Measurements from ENCODE around the gene LRRC40.

DNA sequence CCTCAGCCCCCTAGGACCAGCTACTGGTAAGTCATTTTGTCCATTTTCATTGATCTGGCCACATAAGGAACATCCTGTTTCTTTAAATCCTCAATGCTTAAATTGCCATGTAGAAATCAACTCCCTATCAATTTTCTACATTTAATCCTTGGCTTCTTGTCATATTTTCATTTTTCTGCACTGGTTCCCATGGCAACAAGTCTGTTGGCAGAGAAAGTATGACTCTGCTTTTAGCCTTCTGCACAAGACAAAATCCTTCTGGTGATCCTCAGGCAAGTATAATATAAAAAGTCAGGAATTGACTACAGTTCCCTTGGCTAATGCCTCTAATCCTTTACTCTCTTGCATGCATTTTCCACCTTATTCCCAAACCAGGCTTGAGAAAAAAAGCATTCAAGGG, 65.0 kb downstream of the LRRC40 start:
- TF ChIP-seq, protein P1, sequence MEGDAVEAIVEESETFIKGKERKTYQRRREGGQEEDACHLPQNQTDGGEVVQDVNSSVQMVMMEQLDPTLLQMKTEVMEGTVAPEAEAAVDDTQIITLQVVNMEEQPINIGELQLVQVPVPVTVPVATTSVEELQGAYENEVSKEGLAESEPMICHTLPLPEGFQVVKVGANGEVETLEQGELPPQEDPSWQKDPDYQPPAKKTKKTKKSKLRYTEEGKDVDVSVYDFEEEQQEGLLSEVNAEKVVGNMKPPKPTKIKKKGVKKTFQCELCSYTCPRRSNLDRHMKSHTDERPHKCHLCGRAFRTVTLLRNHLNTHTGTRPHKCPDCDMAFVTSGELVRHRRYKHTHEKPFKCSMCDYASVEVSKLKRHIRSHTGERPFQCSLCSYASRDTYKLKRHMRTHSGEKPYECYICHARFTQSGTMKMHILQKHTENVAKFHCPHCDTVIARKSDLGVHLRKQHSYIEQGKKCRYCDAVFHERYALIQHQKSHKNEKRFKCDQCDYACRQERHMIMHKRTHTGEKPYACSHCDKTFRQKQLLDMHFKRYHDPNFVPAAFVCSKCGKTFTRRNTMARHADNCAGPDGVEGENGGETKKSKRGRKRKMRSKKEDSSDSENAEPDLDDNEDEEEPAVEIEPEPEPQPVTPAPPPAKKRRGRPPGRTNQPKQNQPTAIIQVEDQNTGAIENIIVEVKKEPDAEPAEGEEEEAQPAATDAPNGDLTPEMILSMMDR (conservative IDR thresholded peaks at IDR 0.05 in 1 of 2, IDR thresholded peaks at IDR 0.05 in 1 of 2; ENCODE audit: low read depth in 1 of 2, low read length in 2 of 2) = no peak
- no peak for TF ChIP-seq EZH2 (IDR thresholded peaks at IDR 0.05; ENCODE audit: low read length, missing control alignments)
